ENCODE results near the gene RCVRN.

The RCVRN gene

DNA sequence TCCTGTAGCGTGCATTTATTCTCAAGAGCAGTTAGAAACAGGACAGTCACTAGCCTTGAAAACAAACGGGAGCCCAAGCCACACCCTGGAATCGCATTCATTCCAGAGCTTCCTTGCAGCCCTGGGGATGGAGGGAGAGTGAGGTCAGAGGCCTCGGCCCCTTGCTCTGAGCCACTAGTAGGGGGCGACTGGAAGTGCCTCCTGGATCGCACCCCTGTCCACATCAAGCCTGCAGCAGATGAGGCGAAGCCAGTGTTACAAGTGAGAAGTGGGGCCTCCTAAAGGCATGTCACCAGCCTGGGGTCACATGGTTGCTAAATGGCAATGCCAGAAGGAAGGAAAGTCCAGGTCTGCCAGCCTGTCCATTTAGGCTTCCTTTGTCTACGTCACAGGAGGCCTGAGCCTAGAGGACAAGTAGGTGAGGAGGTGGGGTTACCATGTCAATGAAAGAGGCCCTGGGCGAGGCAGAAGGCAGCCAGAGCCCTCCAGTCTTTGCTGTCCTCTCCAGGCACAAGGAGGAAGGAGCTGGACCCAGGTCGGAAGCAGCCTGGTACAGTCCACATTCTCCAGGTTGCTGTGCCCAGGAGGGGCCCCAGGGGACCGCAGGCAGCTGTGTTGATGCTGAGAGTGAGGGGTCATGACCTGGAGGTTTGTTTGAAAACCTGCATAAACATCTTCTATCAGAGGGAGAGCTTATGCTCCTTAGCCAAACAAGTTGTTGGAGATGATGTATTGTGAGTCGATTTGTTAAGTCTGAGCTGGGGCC, 3.0 kb upstream of the RCVRN start:
- no peak for TF ChIP-seq CTCF (IDR thresholded peaks at IDR 0.05; ENCODE audit: control insufficient read depth, extremely low read depth, insufficient read depth)

GRCh38 chr17:9907131-9907530, 2.1 kb upstream of the RCVRN start:
- TF ChIP-seq CTCF (IDR thresholded peaks at IDR 0.05; ENCODE audit: control insufficient read depth, extremely low read depth, insufficient read depth): no peak
- no peak for DNase-seq (ENCODE audit: low read depth)
- no peak overlapping the region for H3K4me3 ChIP-seq (ENCODE audit: low read depth, low read length)

More for the DNA sequence above, 3.0 kb upstream of the RCVRN start:
- DNase-seq (ENCODE audit: low read depth): no peak
- H3K4me3 ChIP-seq (ENCODE audit: low read depth, low read length): no peak overlapping the region

GRCh38 chr17:9906616-9907015, 1.5 kb upstream of the RCVRN start:
- H3K4me3 ChIP-seq (ENCODE audit: low read depth, low read length): no peak overlapping the region
- no peak for DNase-seq (ENCODE audit: low read depth)
- TF ChIP-seq CTCF (IDR thresholded peaks at IDR 0.05; ENCODE audit: control insufficient read depth, extremely low read depth, insufficient read depth): no peak

- no peak for DNase-seq (ENCODE audit: low read depth)
- H3K4me3 ChIP-seq (ENCODE audit: low read depth, low read length): no peak overlapping the region
- TF ChIP-seq CTCF (IDR thresholded peaks at IDR 0.05; ENCODE audit: control insufficient read depth, extremely low read depth, insufficient read depth): peak; percentile 47
These were observed 831 bp upstream of the RCVRN start for GRCh38 chr17:9905902-9906301.

- H3K4me3 ChIP-seq (ENCODE audit: low read depth, low read length): no peak overlapping the region
- no peak for TF ChIP-seq CTCF (IDR thresholded peaks at IDR 0.05; ENCODE audit: control insufficient read depth, extremely low read depth, insufficient read depth)
These were observed 594 bp downstream of the RCVRN start for GRCh38 chr17:9904277-9905077.

DNA sequence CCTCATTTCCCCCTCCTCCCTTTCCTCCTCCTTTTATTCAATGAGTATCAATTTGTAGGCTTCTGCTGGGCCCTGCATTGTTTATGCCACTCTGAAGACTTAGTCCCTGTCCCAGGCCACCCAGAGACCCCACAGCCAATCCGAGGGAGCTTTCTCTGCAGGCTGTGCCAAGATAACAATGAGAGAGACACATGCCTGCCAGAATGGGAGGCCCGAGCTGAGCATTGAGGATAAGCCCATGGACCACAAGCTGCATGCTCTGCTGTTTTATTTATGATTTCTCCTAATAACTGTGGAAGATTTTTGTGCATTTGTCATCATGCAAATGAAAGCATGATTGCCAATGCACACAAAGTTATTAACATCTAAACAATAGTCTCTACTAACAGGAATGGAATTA, 3.0 kb downstream of the RCVRN start:
- no peak for TF ChIP-seq CTCF (IDR thresholded peaks at IDR 0.05; ENCODE audit: control insufficient read depth, extremely low read depth, insufficient read depth)
- DNase-seq (ENCODE audit: low read depth): no peak
- H3K4me3 ChIP-seq (ENCODE audit: low read depth, low read length): no peak overlapping the region

More at GRCh38 chr17:9904277-9905077, 594 bp downstream of the RCVRN start:
- no peak for DNase-seq (ENCODE audit: low read depth)

All from LNCaP clone FGC (cell line).